GM18951 (cell line): ENCODE results near the gene MRPL43.

Experiments used
- POLR2A ChIP-seq: IDR thresholded peaks from 4 replicates; pipeline ENCODE4 v1.6.1; 2011; ENCODE audit warnings: mild to moderate bottlenecking; ENCODE audit not compliant: insufficient read length, insufficient read depth; ENCODE audit errors: extremely low read depth
- in situ Hi-C: fragments of 300-500 bp; cut with MboI; formaldehyde crosslinking; loops from one replicate; pipeline ENCODE4 v1.12.0; 2022; ENCODE audit warnings: low sequenced_read_pairs, mixed read lengths, inconsistent platforms; ENCODE audit not compliant: unreplicated experiment

The MRPL43 gene

GRCh38 chr10:101014230-101014884, 27.1 kb upstream of the MRPL43 start:
- TF ChIP-seq POLR2A, result no peak
- in situ Hi-C loops, result no loop called here

DNA sequence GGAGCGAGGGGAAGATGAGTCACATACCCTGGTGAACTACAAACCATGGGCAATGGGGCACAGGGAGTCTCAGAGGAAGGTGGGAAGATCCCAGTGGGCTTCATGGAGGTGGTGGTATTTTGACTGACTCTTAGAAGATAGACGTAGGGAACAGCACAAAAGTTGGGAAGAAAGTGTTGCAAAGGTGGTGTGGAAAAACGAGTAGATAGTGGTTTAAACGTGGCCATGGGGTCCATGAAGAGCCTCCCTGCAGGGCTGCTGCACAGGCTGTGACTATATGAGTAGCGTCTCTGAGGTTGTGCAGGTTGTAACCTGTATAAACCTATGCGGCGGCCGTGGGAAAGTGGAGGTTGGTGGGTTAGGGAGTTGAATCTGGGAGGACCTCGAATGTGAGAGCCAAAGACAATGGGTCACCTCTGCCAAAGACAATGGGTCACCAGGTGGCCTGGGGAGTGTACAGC, 26.1 kb upstream of the MRPL43 start:
- in situ Hi-C loops, result no loop called here
- TF ChIP-seq POLR2A, result no peak

GRCh38 chr10:101012525-101013364, 25.4 kb upstream of the MRPL43 start:
- TF ChIP-seq POLR2A, result no peak
- in situ Hi-C loops, result no loop called here

DNA sequence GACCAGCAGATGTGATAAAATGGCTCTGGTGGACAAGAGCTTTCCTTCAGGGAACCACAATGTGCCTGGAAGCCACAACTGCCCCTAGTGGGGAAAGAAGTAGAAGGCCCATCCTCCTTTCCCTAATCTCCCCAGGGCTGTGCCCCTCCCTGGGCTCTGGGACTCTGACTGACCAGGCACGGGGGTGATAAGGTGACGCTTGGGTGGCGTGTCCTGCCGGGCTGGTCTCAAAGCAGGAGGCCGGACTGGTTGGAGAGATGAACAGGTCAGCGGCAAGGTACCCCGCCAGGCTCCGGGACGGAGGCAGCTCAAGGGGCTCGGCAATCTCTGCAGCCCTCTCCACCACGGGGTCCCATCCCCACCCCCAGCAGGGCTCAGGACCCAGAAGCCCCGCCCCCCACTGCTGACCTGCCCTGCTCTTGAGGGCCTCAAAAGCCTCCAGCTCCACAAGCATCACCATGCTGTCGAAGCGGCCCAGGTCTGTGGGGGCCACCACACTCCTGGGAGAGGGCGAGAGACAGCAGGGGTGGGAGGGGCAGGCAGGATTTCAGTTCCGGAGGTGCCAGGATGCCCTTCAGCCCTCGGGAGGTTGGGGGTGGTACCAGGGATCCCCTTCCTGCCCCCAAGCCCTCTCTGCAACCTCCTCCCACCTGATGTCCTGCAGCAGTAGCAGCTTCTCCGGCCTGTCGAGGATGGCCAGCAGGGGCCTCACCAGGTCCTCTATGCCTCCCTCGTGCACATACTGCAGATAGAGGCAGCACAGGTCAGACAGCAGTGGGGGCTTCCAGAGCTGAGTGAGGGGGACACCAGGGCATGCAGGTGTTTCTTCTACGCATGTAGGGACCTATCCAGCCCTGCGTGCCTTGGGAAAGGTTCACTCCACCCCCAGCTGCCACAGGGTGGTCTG, 24.5 kb upstream of the MRPL43 start:
- in situ Hi-C loops, result no loop called here
- TF ChIP-seq POLR2A, result no peak

GRCh38 chr10:101010329-101010728, 23.0 kb upstream of the MRPL43 start:
- no peak for TF ChIP-seq POLR2A
- in situ Hi-C loops, result no loop called here

DNA sequence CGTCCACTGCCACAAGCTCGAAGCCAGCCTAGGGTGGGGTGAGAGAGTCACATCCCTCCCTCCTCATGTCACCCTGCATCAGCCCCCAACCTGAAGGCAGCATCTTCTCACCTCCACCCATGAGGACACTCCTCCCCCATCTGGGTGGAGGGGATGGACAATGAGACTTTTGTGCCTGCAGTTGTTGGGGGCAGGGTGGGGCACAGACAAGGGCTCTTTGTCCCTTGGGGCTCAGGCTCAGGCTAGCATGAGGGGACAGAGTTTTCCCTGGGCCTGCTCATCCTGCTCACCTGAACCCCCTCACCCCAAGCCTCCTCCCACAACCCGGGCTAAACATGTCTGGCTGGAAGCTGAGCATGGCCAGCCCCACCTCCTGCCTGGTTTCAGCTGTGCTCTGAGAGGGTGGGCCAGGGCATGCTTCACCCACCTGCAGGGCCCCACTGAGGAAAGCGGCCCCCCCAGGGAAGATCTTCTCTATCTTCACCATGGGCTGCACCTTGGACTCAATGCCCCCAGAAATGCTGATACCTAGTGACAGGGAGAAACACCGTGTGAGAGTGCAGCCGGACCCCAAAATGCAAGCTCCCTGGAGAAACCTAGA, 21.6 kb upstream of the MRPL43 start:
- in situ Hi-C loops, result no loop called here
- TF ChIP-seq POLR2A, result no peak

DNA sequence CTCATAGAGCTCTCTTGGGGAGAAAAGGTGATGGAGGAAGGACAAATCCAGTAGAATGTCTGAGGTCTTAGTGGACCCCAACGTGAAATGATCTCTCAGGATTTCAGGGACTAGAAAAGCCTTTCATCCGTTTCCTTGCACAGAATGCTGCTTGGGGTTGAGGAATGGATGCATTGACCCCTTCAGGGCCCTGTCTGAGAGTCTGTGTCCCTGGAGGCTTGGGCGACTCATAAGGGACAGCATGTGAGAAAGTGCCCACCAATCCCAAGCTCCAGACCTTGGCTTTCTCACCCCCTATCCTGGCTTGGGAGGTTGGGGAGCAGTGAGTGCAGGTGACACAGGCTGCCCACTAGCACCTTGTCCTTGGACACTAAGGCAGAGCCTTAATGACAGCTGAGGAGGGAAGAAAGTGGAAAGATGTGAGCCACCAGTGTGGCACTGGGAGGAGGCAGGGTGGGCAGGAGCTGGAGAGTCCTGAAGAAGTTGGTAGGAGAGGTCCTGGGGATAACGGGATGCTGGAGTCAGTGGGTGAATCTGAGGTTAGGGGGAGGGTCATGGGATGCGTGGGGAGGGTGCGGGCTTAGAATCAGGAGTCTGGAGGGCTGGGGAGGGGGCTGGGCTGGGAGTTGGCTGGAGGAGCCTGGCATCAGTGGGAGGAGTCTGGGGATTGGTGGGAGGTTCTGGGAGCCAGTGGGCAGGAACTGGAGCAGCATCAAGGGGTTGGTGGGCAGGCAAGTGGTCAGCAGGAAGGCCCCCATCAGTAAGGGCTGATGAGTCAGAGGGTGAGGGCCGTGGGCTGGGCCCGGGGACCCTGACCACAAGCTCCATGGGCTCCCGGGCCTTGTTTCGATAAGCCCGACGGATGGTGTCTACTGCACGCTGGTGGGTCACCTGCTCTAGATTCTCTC, 20.9 kb upstream of the MRPL43 start:
- in situ Hi-C loops, result no loop called here
- no peak for TF ChIP-seq POLR2A

DNA sequence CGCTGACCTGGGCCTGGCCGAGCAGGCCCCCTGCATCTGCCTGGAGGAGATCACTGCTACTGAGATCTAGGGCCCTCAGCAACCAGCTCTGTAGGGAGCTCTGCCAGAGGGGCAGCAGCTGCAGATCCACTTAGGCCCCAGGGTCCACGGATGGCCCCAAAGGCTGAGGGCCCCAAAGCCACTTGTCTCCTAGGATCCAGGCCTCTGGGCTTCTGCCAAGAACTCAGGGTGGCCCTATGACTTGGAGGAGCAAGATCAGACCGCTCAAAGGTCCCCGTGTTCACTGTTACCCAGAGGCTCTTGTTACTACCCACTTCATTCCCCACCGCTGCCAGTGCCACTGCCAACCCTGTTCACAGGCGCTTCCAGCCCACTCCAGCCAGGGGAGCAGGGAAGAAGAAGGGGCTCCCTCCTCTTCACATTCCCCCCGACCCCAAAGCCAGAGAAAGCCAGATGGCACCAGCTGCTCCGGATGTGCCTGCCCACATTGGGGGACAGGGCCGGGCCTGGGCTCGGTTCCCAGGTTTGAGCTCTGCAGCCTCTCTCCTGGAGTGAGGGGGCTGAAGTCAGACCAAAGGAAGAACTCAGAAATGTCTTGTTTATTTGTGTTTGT, 19.9 kb upstream of the MRPL43 start:
- in situ Hi-C loops, result no loop called here
- no peak for TF ChIP-seq POLR2A

DNA sequence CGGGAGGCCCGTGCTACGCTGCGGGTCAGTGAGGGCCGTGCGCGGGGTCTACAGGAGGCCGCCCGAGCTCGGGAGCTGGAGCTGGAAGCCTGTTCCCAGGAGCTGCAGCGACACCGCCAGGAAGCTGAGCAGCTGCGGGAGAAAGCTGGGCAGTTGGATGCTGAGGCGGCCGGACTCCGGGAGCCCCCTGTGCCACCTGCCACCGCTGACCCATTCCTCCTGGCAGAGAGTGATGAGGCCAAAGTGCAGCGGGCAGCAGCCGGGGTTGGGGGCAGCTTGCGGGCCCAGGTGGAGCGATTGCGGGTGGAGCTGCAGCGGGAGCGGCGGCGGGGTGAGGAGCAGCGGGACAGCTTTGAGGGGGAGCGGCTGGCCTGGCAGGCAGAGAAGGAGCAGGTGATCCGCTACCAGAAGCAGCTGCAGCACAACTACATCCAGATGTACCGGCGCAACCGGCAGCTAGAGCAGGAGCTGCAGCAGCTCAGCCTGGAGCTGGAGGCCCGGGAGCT, 19.3 kb upstream of the MRPL43 start:
- TF ChIP-seq POLR2A, result no peak
- in situ Hi-C loops, result no loop called here

- TF ChIP-seq POLR2A, result no peak
- in situ Hi-C loops, result no loop called here
Measured at GRCh38 chr10:101005869-101006567, 18.7 kb upstream of the MRPL43 start.

DNA sequence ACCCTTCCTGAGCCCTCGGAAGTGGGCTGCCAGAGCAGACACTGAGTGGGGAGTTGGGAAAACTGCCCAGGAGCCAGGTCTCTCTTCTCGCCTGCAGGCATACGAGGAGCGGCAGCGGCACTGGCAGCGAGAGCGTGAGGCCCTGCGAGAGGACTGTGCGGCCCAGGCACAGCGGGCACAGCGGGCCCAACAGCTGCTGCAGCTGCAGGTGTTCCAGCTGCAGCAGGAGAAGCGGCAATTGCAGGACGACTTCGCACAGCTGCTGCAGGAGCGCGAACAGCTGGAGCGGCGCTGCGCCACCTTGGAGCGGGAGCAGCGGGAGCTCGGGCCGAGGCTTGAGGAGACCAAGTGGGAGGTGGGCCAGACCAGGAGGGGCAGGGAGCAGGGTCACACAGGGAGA, 18.1 kb upstream of the MRPL43 start:
- in situ Hi-C loops, result no loop called here
- TF ChIP-seq POLR2A, result no peak
